Endothelial cell of umbilical vein (primary cell): ENCODE results near the gene ACTR3. TPM values are rescaled to one million over a fixed set of nuclear protein-coding genes. Genes with fewer than 3 reads are reported as not detected.
"Not testable (repeated sequence)": the region's sequence is repeated elsewhere in the genome, so short reads cannot be mapped to it uniquely, and the experiment has no call there.

Experiments
- BruUV-seq: library from RNA; stranded (reverse); fragments of 400-500 nt; replicated peaks from 2 replicates; lab custom pipeline; 2021; lab: Mats Ljungman, UMichigan
- CTCF ChIA-PET: fragments of 300-600, 350-600 bp; sonication (Branson Sonifier 250); formaldehyde crosslinking; loops from one replicate; lab custom pipeline; 2021; ENCODE audit warnings: antibody characterized with exemption, inconsistent platforms; lab: Charles Lee
- POLR2A ChIA-PET: fragments of 300-600, 350-600 bp; sonication (Branson Sonifier 250); formaldehyde crosslinking; loops from one replicate; lab custom pipeline; 2021; ENCODE audit warnings: antibody characterized with exemption, inconsistent platforms; lab: Charles Lee
- DNase-seq: peaks from one replicate; pipeline ENCODE4 v3.0.0-alpha.2; 2011; ENCODE audit warnings: low read depth, low spot score
- FAIRE-seq: peaks from 2 replicates; lab custom pipeline; 2011; peaks lifted over from hg19 to GRCh38; lab: Jason Lieb, UNC
- H2AFZ ChIP-seq: 2 replicates; pipeline ENCODE4 v1.6.0; 2012; ENCODE audit warnings: low read depth, low read length, control low read depth, inconsistent platforms
- H3K27ac ChIP-seq: 2 replicates; pipeline ENCODE4 v1.5.1; 2011; ENCODE audit warnings: low read depth, mild to moderate bottlenecking, control low read depth, low read length, moderate library complexity; ENCODE audit not compliant: insufficient read depth
- H3K27me3 ChIP-seq, 2 experiments: 2 replicates each; pipeline versions ENCODE4 v1.6.0 to v1.6.1; 2011; ENCODE audit warnings: low read length in 2 of 2, mixed read lengths in 1 of 2; ENCODE audit not compliant: control insufficient read depth in 2 of 2, insufficient read depth in 2 of 2
- H3K36me3 ChIP-seq, 2 experiments: 2 replicates in 1 of 2; 3 replicates in 1 of 2; pipeline ENCODE4 v1.5.1; 2011; ENCODE audit warnings: low read length in 2 of 2, mild to moderate bottlenecking in 1 of 2, moderate library complexity in 1 of 2; ENCODE audit not compliant: control insufficient read depth in 2 of 2, insufficient read depth in 2 of 2; ENCODE audit errors: extremely low read depth in 1 of 2
- H3K4me1 ChIP-seq: 3 replicates; pipeline ENCODE4 v1.5.1; 2011; ENCODE audit warnings: mild to moderate bottlenecking, low read length; ENCODE audit not compliant: control insufficient read depth, insufficient read depth; ENCODE audit errors: extremely low read depth
- H3K4me2 ChIP-seq: 2 replicates; pipeline ENCODE4 v1.6.1; 2011; ENCODE audit warnings: low read length, control low read depth, mixed read lengths; ENCODE audit not compliant: insufficient read depth
- H3K4me3 ChIP-seq, 3 experiments: fragments of 200-600 bp in 1 of 3; sonication (generic), shearing (Covaris generic) in 1 of 3; replicated peaks in 1 of 3; 2 replicates each; pipeline ENCODE4 v1.5.1; 2011 to 2016; ENCODE audit warnings: control low read depth in 3 of 3, low read length in 3 of 3, mild to moderate bottlenecking in 2 of 3, inconsistent platforms in 1 of 3, low read depth in 1 of 3, moderate library complexity in 1 of 3; ENCODE audit not compliant: insufficient read depth in 1 of 3
- H3K79me2 ChIP-seq: 2 replicates; pipeline ENCODE4 v1.6.0; 2012; ENCODE audit warnings: low read length, inconsistent platforms; ENCODE audit not compliant: control insufficient read depth, insufficient read depth
- H3K9ac ChIP-seq: replicated peaks from 2 replicates; pipeline ENCODE3; 2011; ENCODE audit warnings: low read length, control low read depth; ENCODE audit not compliant: insufficient read depth; ENCODE audit errors: extremely low read depth
- H3K9me1 ChIP-seq: replicated peaks from 3 replicates; pipeline ENCODE4 v1.6.0; 2011; ENCODE audit warnings: mild to moderate bottlenecking, low read length; ENCODE audit not compliant: control insufficient read depth, insufficient read depth; ENCODE audit errors: extremely low read depth
- H3K9me3 ChIP-seq: replicated peaks from 2 replicates; pipeline ENCODE4 v1.5.1; 2012; ENCODE audit warnings: low read length, inconsistent platforms; ENCODE audit not compliant: control insufficient read depth, insufficient read depth
- H4K20me1 ChIP-seq: replicated peaks from 2 replicates; pipeline ENCODE3; 2011; ENCODE audit warnings: mild to moderate bottlenecking, low read length; ENCODE audit not compliant: control insufficient read depth, insufficient read depth; ENCODE audit errors: extremely low read depth
- CTCF ChIP-seq, 2 donors: IDR thresholded peaks; 1 replicate in 1 of 2; 2 replicates in 1 of 2; pipeline ENCODE4 v1.5.1; 2011; ENCODE audit warnings: low read length in 2 of 2, mild to moderate bottlenecking in 2 of 2, moderate library complexity in 2 of 2, control low read depth in 1 of 2, inconsistent platforms in 1 of 2, low read depth in 1 of 2; ENCODE audit not compliant: insufficient read depth in 1 of 2; ENCODE audit errors: extremely low read depth in 1 of 2
- EZH2 ChIP-seq: IDR thresholded peaks from 2 replicates; pipeline ENCODE4 v1.6.1; 2012; ENCODE audit warnings: borderline replicate concordance, low read depth, mild to moderate bottlenecking, moderate library complexity, low read length, inconsistent platforms; ENCODE audit not compliant: severe bottlenecking
- FOS ChIP-seq: IDR thresholded peaks from 2 replicates; pipeline ENCODE4 v1.6.1; 2011; ENCODE audit warnings: mild to moderate bottlenecking, low read length, moderate library complexity, borderline replicate concordance; ENCODE audit not compliant: insufficient read depth
- GATA2 ChIP-seq: IDR thresholded peaks from 2 replicates; pipeline ENCODE4 v1.7.0; 2011; ENCODE audit warnings: low read depth, mild to moderate bottlenecking, moderate library complexity, mixed read lengths, low read length; ENCODE audit not compliant: insufficient read length, insufficient read depth
- JUN ChIP-seq: IDR thresholded peaks from 2 replicates; pipeline ENCODE4 v1.6.1; 2011; ENCODE audit warnings: borderline replicate concordance, low read depth; ENCODE audit not compliant: insufficient read length, insufficient read depth
- MAX ChIP-seq: IDR thresholded peaks from 2 replicates; pipeline ENCODE4 v1.6.1; 2011; ENCODE audit not compliant: insufficient read depth, insufficient read length
- POLR2A ChIP-seq: IDR thresholded peaks from 2 replicates; pipeline ENCODE4 v1.6.1; 2012; ENCODE audit warnings: low read depth, mild to moderate bottlenecking, control low read depth, low read length
- dilution Hi-C: fragments of 300-500 bp; cut with MboI; formaldehyde crosslinking; loops from one replicate; pipeline ENCODE4 v1.15.0; 2019; ENCODE audit warnings: low sequenced_read_pairs; ENCODE audit not compliant: extremely low pct_ligation_motif_present
- intact Hi-C: fragments of 100-400 bp; cut with micrococcal nuclease; formaldehyde crosslinking; loops from one replicate; pipeline ENCODE4 v1.10.0; 2022
- polyA plus RNA-seq, 4 experiments: library from polyadenylated mRNA; depleted of rRNA in 3 of 4; stranded (reverse) in 3 of 4; unstranded in 1 of 4; fragments of >200 nt; gene quantifications; 2 replicates each; pipeline versions ENCODE4 v1.2.1 to v1.2.3, GENCODE V29; 2011 to 2012; ENCODE audit warnings: missing spikeins in 1 of 4
- total RNA-seq: library from RNA; stranded (reverse); gene quantifications from 2 replicates; pipeline ENCODE4 v1.2.3, GENCODE V29; 2021

The ACTR3 gene
- total and polyA plus RNA-seq, 2 donors (not counting 3 experiments of a cell fraction or from before 2014, with no cell fraction given): 120 to 401 TPM

- no peaks in the 10 kb centered on the region for H3K4me1 ChIP-seq
- H3K9ac ChIP-seq: no peak overlapping the region
- POLR2A ChIA-PET: no interaction called here
- BruUV-seq: no TSS peak
- H3K9me3 ChIP-seq: no peaks in the 10 kb centered on the region
- CTCF ChIA-PET: no interaction called here
- FAIRE-seq (no peak), DNase-seq (no peak)
- no peak overlapping the region for H3K4me3 ChIP-seq
- dilution Hi-C loops (no loop called here), intact Hi-C loops (no loop called here)
- no peak overlapping the region for H3K4me2 ChIP-seq
- H3K79me2 ChIP-seq: no peaks in the 10 kb centered on the region
- H2AFZ ChIP-seq: no peak overlapping the region
- H4K20me1 ChIP-seq: no peaks in the 10 kb centered on the region
- peaks cover 1 to 4% of the 10 kb centered on the region in 2 experiments for H3K27me3 ChIP-seq
- H3K36me3 ChIP-seq: no peaks in the 10 kb centered on the region
- H3K9me1 ChIP-seq: no peaks in the 10 kb centered on the region
- H3K27ac ChIP-seq: no peak overlapping the region
- TF ChIP-seq MAX (no peak), POLR2A (no peak), GATA2 (no peak), JUN (no peak), CTCF (IDR thresholded peaks at IDR 0.05; ENCODE audit: extremely low read depth in 1 of 2, insufficient read depth in 1 of 2, low read depth in 1 of 2, low read length in 2 of 2) (no peak), FOS (no peak), EZH2 (no peak)
These were observed 44.6 kb upstream of the ACTR3 start for GRCh38 chr2:113845261-113845660.

- H3K9me3 ChIP-seq, H3K36me3 ChIP-seq, H3K4me3 ChIP-seq, POLR2A ChIA-PET, H4K20me1 ChIP-seq, DNase-seq, H3K27ac ChIP-seq, H3K4me2 ChIP-seq, dilution Hi-C loops, H3K79me2 ChIP-seq, BruUV-seq, intact Hi-C loops, H2AFZ ChIP-seq, H3K9ac ChIP-seq, FAIRE-seq, H3K9me1 ChIP-seq, H3K27me3 ChIP-seq, H3K4me1 ChIP-seq, CTCF ChIA-PET: not testable (repeated sequence)
These were observed 44.1 kb upstream of the ACTR3 start for GRCh38 chr2:113845796-113846195.
